ENCODE measurements around the gene NOL6.

The NOL6 gene

GRCh38 chr9:33447799-33448553 is 25.7 kb downstream of the NOL6 start:
- Histone ChIP-seq H3K4me1 (peaks cover 3 to 27% (median 16%) of the 10 kb centered on the region in 4 donors), H3K27ac (peak overlapping the region; percentile 8 to 36), H3K36me3 (no peaks in the 10 kb centered on the region), H3K4me3 (peak overlapping the region; percentile 47 to 59), H3K27me3 (no peaks in the 10 kb centered on the region), H3K9me3 (no peaks in the 10 kb centered on the region)
- no peak for DNase-seq
- intact Hi-C loops (cut with DNase I; ENCODE audit: low total_unique reads) = no loop called here
- no peak for TF ChIP-seq CTCF (IDR thresholded peaks at IDR 0.05)

DNA sequence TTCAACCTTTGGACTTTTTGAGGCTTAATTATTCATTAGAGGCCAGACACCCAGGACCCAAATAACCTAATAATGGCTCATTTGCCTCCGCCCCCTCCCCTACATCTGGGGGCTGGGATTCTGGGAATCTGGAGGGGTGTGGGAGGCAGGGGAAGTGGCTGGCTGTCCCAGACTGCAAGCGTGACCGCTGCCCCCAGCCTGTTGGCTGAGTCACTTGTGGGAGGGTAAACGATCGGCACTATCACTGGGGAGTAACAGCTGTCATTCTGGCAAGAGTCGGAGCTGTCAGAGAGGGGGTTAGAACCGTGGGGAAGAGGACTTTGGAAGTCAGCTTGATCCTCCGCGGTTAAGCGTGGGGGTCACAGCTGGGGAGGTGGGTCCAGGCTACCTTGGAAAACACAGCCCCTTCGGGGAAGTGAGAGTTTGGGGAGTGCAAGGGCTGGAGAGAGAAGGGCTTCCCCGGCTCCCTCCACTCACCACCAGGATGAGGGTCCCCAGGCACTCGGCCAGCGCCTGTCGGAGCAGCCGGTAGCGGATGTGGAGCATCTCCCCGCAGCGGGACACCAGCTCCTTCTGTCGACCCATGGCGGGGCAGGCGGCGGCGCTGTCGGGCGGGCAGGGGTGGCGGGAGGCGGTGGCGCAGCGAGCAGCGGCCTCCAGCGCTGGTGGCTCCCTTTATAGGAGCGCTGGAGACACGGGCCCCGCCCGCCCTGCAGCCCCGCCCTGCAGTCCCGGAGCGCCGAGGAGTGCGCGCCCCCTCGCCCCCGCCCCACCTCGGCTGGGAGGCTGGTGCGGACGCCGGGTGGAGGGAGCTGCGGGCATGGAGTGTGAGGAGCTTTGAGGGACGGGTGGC is 26.6 kb downstream of the NOL6 start, which contains the start of gene AQP3:
Gene AQP3, minus strand, starts transcription at position 648 of the 853 bp plus-strand sequence. Its CDS starts 63 bp downstream, at position 585.
- H3K4me1 ChIP-seq = peaks cover 3 to 23% (median 16%) of the 10 kb centered on the region in 4 donors
- peak within 1 kb of the TSS; percentile 47 to 59 for H3K4me3 ChIP-seq
- no peaks in the 10 kb centered on the region for H3K27me3 ChIP-seq
- DNase-seq = peak; percentile 38 to 81
- intact Hi-C loops (cut with DNase I; ENCODE audit: low total_unique reads) = no loop called here
- H3K36me3 ChIP-seq = peaks cover 0 to 4% (median 0%) of the 10 kb centered on the region in 3 donors
- peak within 1 kb of the TSS; percentile 8 to 36 for H3K27ac ChIP-seq
- TF ChIP-seq CTCF (IDR thresholded peaks at IDR 0.05) = no peak
- no peaks in the 10 kb centered on the region for H3K9me3 ChIP-seq

- no peaks in the 10 kb centered on the region for H3K9me3 ChIP-seq
- DNase-seq = no peak
- no peak overlapping the region for H3K27ac ChIP-seq
- no peak for TF ChIP-seq CTCF (IDR thresholded peaks at IDR 0.05)
- peaks cover 0 to 6% (median 0%) of the 10 kb centered on the region in 3 donors for H3K36me3 ChIP-seq
- H3K27me3 ChIP-seq = no peaks in the 10 kb centered on the region
- intact Hi-C loops (cut with DNase I; ENCODE audit: low total_unique reads) = no loop called here
- peak overlapping the region in 1 of 2 donors; percentile 59 for H3K4me3 ChIP-seq
- H3K4me1 ChIP-seq = peaks cover 3 to 23% (median 16%) of the 10 kb centered on the region in 4 donors
These were observed 27.3 kb downstream of the NOL6 start for GRCh38 chr9:33446240-33446945.

DNA sequence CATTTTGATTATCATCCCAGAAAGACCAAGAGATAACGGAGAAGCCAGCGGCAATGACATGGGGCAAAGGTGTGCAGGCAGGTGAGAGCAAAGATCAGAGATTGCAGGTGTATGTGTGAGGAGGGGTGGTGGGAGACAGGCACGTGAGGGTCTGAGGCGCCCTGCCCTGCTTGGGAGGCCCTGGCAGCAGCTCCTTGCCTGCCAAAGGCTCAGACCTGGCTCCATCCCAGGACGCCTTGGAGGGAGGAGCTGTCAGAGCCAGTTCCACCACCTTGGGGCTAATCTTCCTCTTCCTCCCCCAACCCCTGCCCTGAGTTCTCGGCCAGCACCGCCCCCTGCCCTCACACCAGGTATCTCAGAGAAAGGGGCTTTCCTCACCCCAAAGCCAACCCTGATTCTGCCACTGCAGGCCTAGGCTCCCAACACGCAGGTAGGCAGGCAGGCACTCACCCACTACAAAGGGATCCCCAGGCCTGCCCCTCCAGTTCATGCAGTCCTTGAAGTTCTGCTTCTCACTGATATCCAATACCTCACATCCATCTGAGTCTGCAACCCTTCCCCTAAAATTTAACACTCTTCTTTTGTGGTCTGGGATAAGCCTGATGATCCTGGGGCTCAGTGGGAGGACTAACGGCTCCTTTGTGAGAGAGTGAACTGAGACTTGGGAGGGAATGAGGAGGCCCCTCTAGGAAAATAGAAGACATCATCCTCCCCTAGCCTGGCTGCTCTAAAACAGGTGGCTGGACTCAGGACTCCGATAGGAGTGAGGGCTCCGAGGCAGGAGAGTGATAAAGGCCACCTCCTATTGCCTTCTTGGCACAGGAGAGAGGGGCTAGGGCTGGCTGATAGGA is 28.1 kb downstream of the NOL6 start:
- no peak for TF ChIP-seq CTCF (IDR thresholded peaks at IDR 0.05)
- Histone ChIP-seq H3K4me3 (no peak overlapping the region), H3K36me3 (peaks cover 0 to 6% (median 0%) of the 10 kb centered on the region in 3 donors), H3K9me3 (no peaks in the 10 kb centered on the region), H3K27ac (no peak overlapping the region), H3K4me1 (peaks cover 3 to 23% (median 16%) of the 10 kb centered on the region in 4 donors), H3K27me3 (no peaks in the 10 kb centered on the region)
- no peak for DNase-seq
- intact Hi-C loops (cut with DNase I; ENCODE audit: low total_unique reads) = no loop called here

Data from tibial artery (tissue), 4 donors.